ENCODE measurements around the gene CMTM5. TPM values are rescaled to one million over a fixed set of nuclear protein-coding genes. Genes with fewer than 3 reads are reported as not detected.
A peak's percentile ranks its signal among the peaks of the same experiment; 100 is the strongest.

The CMTM5 gene
- 1 to 10 TPM in 1 of 2 donors, under 1 TPM in 1; 0.44 to 1.4 TPM for total RNA-seq
- long read RNA-seq: 0 reads

GRCh38 chr14:23376482-23377197 is at the start of gene CMTM5:
CMTM5 (plus strand) TSS chr14:23377046; CDS start chr14:23377252, 206 bp downstream.
- ATAC-seq (peak; percentile 2 to 5), DNase-seq (peak; percentile 51)
- intact Hi-C loops (cut with DNase I): no loop called here

GRCh38 chr14:23327947-23328744 is 48.7 kb upstream of the CMTM5 start:
- peak; percentile 64 to 68 for ATAC-seq
- intact Hi-C loops (cut with DNase I): loop anchor here (2.0 to 10.0 kb wide), 4 partner anchors 34 to 237 kb away; partner anchors contain the start of gene AP1G2 (in 1 of the 2)
- DNase-seq: peak; percentile 72

GRCh38 chr14:23335623-23336022 is 41.2 kb upstream of the CMTM5 start:
- ATAC-seq (no peak), DNase-seq (no peak)
- intact Hi-C loops (cut with DNase I): no loop called here

GRCh38 chr14:23339506-23340268 is 37.2 kb upstream of the CMTM5 start:
- no peak for DNase-seq
- no peak for ATAC-seq
- intact Hi-C loops (cut with DNase I): no loop called here

GRCh38 chr14:23344481-23344880 is 32.4 kb upstream of the CMTM5 start:
- ATAC-seq (no peak), DNase-seq (no peak)
- intact Hi-C loops (cut with DNase I): no loop called here

GRCh38 chr14:23345987-23346692 is 30.7 kb upstream of the CMTM5 start:
- intact Hi-C loops (cut with DNase I): no loop called here
- ATAC-seq (peak; percentile 31 to 60), DNase-seq (no peak)

GRCh38 chr14:23346693-23347405 is 30.0 kb upstream of the CMTM5 start:
- ATAC-seq (peak; percentile 7 to 30), DNase-seq (no peak)
- intact Hi-C loops (cut with DNase I): no loop called here

GRCh38 chr14:23347406-23348296 is 29.2 kb upstream of the CMTM5 start:
- no peak for DNase-seq
- intact Hi-C loops (cut with DNase I): no loop called here
- no peak for ATAC-seq

GRCh38 chr14:23348297-23348655 is 28.6 kb upstream of the CMTM5 start:
- DNase-seq: no peak
- intact Hi-C loops (cut with DNase I): no loop called here
- ATAC-seq: no peak

GRCh38 chr14:23349156-23349845 is 27.5 kb upstream of the CMTM5 start:
- DNase-seq: no peak
- no peak for ATAC-seq
- intact Hi-C loops (cut with DNase I): no loop called here

GRCh38 chr14:23351681-23352505 is 25.0 kb upstream of the CMTM5 start:
- DNase-seq (no peak), ATAC-seq (peak; percentile 39 to 51)
- intact Hi-C loops (cut with DNase I): no loop called here

GRCh38 chr14:23352506-23353432 is 24.1 kb upstream of the CMTM5 start, which contains the start of gene SLC22A17:
SLC22A17 (minus strand) TSS chr14:23352887.
- ATAC-seq: peak; percentile 94 to 95
- peak; percentile 88 for DNase-seq
- intact Hi-C loops (cut with DNase I): no loop called here

- no peak for DNase-seq
- intact Hi-C loops (cut with DNase I): no loop called here
- no peak for ATAC-seq
Measured at GRCh38 chr14:23353433-23353780, 23.4 kb upstream of the CMTM5 start.

GRCh38 chr14:23354990-23355389 is 21.9 kb upstream of the CMTM5 start:
- no peak for ATAC-seq
- intact Hi-C loops (cut with DNase I): no loop called here
- DNase-seq: no peak

- DNase-seq (no peak), ATAC-seq (no peak)
- intact Hi-C loops (cut with DNase I): no loop called here
Measured at GRCh38 chr14:23355871-23356435, 20.9 kb upstream of the CMTM5 start.
